GM21360 (cell line): ENCODE data around the gene SLC22A4.

Experiments used
- ATAC-seq: cut with Tn5 transposase; IDR thresholded peaks from one replicate; pipeline ENCODE4 v1.9.1; 2021; ENCODE audit warnings: mild to moderate bottlenecking, moderate library complexity; ENCODE audit not compliant: unreplicated experiment

Gene SLC22A4

GRCh38 chr5:132370971-132371602 lies 76.9 kb downstream of the SLC22A4 start:
- ATAC-seq, result no peak

- no peak for ATAC-seq
Measured at GRCh38 chr5:132371603-132371994, 77.4 kb downstream of the SLC22A4 start.

- no peak for ATAC-seq
Measured at GRCh38 chr5:132372127-132372526, 77.9 kb downstream of the SLC22A4 start.

GRCh38 chr5:132372542-132372941 lies 78.3 kb downstream of the SLC22A4 start:
- no peak for ATAC-seq

- ATAC-seq, result no peak
Measured at GRCh38 chr5:132375957-132376356, 81.8 kb downstream of the SLC22A4 start.

GRCh38 chr5:132376694-132377641 lies 82.8 kb downstream of the SLC22A4 start:
- no peak for ATAC-seq

GRCh38 chr5:132377738-132378137 lies 83.5 kb downstream of the SLC22A4 start:
- no peak for ATAC-seq

- no peak for ATAC-seq
Measured at GRCh38 chr5:132378580-132378979, 84.4 kb downstream of the SLC22A4 start.

- no peak for ATAC-seq
Measured at GRCh38 chr5:132380047-132380446, 85.9 kb downstream of the SLC22A4 start.

- no peak for ATAC-seq
Measured at GRCh38 chr5:132380741-132381140, 86.5 kb downstream of the SLC22A4 start.

GRCh38 chr5:132381614-132382013 lies 87.4 kb downstream of the SLC22A4 start:
- ATAC-seq, result no peak

GRCh38 chr5:132383261-132383660 lies 89.1 kb downstream of the SLC22A4 start:
- no peak for ATAC-seq

GRCh38 chr5:132383984-132384383 lies 89.8 kb downstream of the SLC22A4 start:
- ATAC-seq, result no peak

- ATAC-seq, result no peak
Measured at GRCh38 chr5:132384506-132385050, 90.4 kb downstream of the SLC22A4 start.

GRCh38 chr5:132385326-132386105 lies 91.3 kb downstream of the SLC22A4 start:
- no peak for ATAC-seq

- ATAC-seq, result peak; percentile 61
Measured at GRCh38 chr5:132386644-132387286, 92.6 kb downstream of the SLC22A4 start.

GRCh38 chr5:132387640-132388117 lies 93.5 kb downstream of the SLC22A4 start:
- ATAC-seq, result no peak

GRCh38 chr5:132388244-132389050 lies 94.3 kb downstream of the SLC22A4 start:
- no peak for ATAC-seq

GRCh38 chr5:132389051-132389331 lies 94.8 kb downstream of the SLC22A4 start:
- ATAC-seq, result no peak
